HepG2 (cell line): ENCODE results near the gene INHBE. TPM values are rescaled to one million over a fixed set of nuclear protein-coding genes. Genes with fewer than 3 reads are reported as not detected.

Experiments used
- EHMT2 ChIP-seq: fragments of 200-600 bp; sonication (generic); IDR thresholded peaks from 2 replicates; pipeline ENCODE4 v1.7.0; 2017; ENCODE audit warnings: antibody characterized with exemption, low read depth, low read length, borderline replicate concordance
- HDAC2 ChIP-seq: sonication (generic); formaldehyde crosslinking; IDR thresholded peaks from 2 replicates; pipeline ENCODE4 v1.4.0; 2020; ENCODE audit warnings: missing genetic modification reagents
- KMT2A ChIP-seq: sonication (generic); formaldehyde crosslinking; IDR thresholded peaks from 2 replicates; pipeline ENCODE4 v1.4.0; 2020; ENCODE audit warnings: missing genetic modification reagents
- SNAI1 ChIP-seq: sonication (generic); formaldehyde crosslinking; IDR thresholded peaks from 2 replicates; pipeline ENCODE4 v1.5.0; 2020; ENCODE audit warnings: mild to moderate bottlenecking, missing genetic modification reagents, borderline replicate concordance
- STAT6 ChIP-seq: sonication (generic); formaldehyde crosslinking; IDR thresholded peaks from 2 replicates; pipeline ENCODE4 v1.4.0; 2020; ENCODE audit warnings: missing genetic modification reagents, mild to moderate bottlenecking, borderline replicate concordance
- ZHX2 ChIP-seq, 2 experiments: sonication (generic) in 1 of 2; formaldehyde crosslinking in 1 of 2; IDR thresholded peaks; 2 replicates each; pipeline versions ENCODE4 v1.6.1 to v1.9.0; 2014 to 2022; ENCODE audit warnings: antibody characterized with exemption in 1 of 2, borderline replicate concordance in 1 of 2, inconsistent platforms in 1 of 2, low read depth in 1 of 2, missing genetic modification reagents in 1 of 2
- polyA plus RNA-seq, 8 experiments: library from polyadenylated mRNA; depleted of rRNA in 3 of 8; stranded (reverse) in 7 of 8; unstranded in 1 of 8; fragments of >200 nt; fragmentation: Illumina TruSeq in 4 of 8; extraction: Trizol in 4 of 8; gene quantifications; 2 replicates each; pipeline versions ENCODE4 v1.2.1 to v1.2.3, GENCODE V29; 2011 to 2016; ENCODE audit warnings: low read depth in 4 of 8, missing spikeins in 1 of 8, mixed read lengths in 1 of 8; ENCODE audit not compliant: insufficient read depth in 1 of 8
- total RNA-seq, 5 experiments: library from RNA; depleted of rRNA; stranded (reverse); fragments of >200 nt; fragmentation: Illumina TruSeq; extraction: Trizol; gene quantifications; 2 replicates each; pipeline ENCODE4 v1.2.3, GENCODE V29; 2016; ENCODE audit warnings: low read depth in 1 of 5
- TF ChIP-seq, protein P1 (sequence below): sonication (generic); formaldehyde crosslinking; IDR thresholded peaks from 2 replicates; pipeline ENCODE4 v1.5.1; 2020; ENCODE audit warnings: missing genetic modification reagents, mild to moderate bottlenecking, borderline replicate concordance
- TF ChIP-seq, protein P2 (sequence below): sonication (generic); formaldehyde crosslinking; IDR thresholded peaks from 2 replicates; pipeline ENCODE4 v1.4.0; 2020; ENCODE audit warnings: mild to moderate bottlenecking, missing genetic modification reagents

The INHBE gene
- total and polyA plus RNA-seq, 2 of the 13 experiments (the other 11 are each of a cell fraction or from before 2014, with no cell fraction given), result 17.0 to 32.0 TPM

DNA sequence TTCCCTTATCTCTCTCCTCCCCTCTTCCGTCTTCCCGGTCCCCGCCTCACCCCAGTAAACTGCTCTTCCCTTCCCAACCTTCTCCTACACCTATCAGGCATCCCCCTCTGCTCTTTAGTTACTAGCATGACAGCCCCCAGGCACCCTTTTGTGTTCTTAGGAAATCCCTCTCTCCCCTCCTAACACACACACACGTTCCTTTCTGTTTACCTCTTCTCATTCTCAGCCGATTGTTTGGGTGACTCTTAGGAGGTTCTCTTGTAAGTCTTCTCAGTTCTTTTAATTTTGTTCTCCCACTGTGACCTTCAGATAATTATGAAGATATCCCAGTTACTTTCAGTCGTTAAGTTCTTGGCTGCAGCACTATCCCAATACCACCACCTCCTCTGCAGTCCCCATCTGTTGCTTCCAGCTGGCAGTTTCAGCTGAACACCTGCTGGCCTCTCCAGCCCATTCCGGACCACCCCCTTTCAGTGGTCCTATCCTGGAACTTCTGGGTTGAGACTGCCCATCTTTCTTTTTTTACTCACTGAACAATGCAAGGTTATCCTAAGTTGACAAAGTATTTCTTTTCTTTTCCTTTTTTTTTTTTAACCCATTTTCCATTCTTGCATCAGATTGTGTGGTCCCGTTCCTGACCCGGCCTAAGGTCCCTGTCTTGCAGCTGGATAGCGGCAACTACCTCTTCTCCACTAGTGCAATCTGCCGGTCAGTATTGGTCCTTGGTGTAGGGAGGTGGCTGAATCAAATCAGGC lies 33.5 kb downstream of the INHBE start (continued):
- TF ChIP-seq, protein P1, sequence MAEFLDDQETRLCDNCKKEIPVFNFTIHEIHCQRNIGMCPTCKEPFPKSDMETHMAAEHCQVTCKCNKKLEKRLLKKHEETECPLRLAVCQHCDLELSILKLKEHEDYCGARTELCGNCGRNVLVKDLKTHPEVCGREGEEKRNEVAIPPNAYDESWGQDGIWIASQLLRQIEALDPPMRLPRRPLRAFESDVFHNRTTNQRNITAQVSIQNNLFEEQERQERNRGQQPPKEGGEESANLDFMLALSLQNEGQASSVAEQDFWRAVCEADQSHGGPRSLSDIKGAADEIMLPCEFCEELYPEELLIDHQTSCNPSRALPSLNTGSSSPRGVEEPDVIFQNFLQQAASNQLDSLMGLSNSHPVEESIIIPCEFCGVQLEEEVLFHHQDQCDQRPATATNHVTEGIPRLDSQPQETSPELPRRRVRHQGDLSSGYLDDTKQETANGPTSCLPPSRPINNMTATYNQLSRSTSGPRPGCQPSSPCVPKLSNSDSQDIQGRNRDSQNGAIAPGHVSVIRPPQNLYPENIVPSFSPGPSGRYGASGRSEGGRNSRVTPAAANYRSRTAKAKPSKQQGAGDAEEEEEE (CRISPR knock-in tag), result 0 out of 2 replicates have a peak, but pooled peaks have one; percentile 17
- TF ChIP-seq STAT6 (no peak), HDAC2 (CRISPR knock-in tag) (no peak), ZHX2 (IDR thresholded peaks at IDR 0.05; ENCODE audit: low read depth) (no peak), ZHX2 (CRISPR knock-in tag; IDR thresholded peaks at IDR 0.05; ENCODE audit: borderline replicate concordance) (no peak), SNAI1 (CRISPR knock-in tag) (no peak), KMT2A (CRISPR knock-in tag) (no peak), EHMT2 (no peak)
- TF ChIP-seq, protein P2, sequence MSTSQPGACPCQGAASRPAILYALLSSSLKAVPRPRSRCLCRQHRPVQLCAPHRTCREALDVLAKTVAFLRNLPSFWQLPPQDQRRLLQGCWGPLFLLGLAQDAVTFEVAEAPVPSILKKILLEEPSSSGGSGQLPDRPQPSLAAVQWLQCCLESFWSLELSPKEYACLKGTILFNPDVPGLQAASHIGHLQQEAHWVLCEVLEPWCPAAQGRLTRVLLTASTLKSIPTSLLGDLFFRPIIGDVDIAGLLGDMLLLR (CRISPR knock-in tag), result no peak
